ENCODE data around the gene PRKCA.

Gene PRKCA

GRCh38 chr17:66830451-66830850 lies 528.0 kb downstream of the PRKCA start:
- H3K27ac ChIP-seq (ENCODE audit: low read length), result no peak overlapping the region
- no peaks in the 10 kb centered on the region for H3K9me3 ChIP-seq (ENCODE audit: control insufficient read depth, insufficient read depth, low read length)
- DNase-seq (ENCODE audit: low read depth, low spot score), result no peak
- H3K36me3 ChIP-seq (ENCODE audit: control insufficient read depth, insufficient read depth, low read length), result no peaks in the 10 kb centered on the region
- H3K4me3 ChIP-seq (ENCODE audit: low read length), result no peak overlapping the region
- H3K27me3 ChIP-seq (ENCODE audit: control insufficient read depth, insufficient read depth, low read length), result no peaks in the 10 kb centered on the region; the same call in 1 of the 2 replicates
- no CpG with 5 or more reads among the region's 4 CpGs for WGBS (ENCODE audit: insufficient coverage, insufficient read length)
- peaks cover 3% of the 10 kb centered on the region for H3K4me1 ChIP-seq (ENCODE audit: control insufficient read depth, insufficient read depth, low read length)

- no peaks in the 10 kb centered on the region for H3K9me3 ChIP-seq (ENCODE audit: control insufficient read depth, insufficient read depth, low read length)
- no peak overlapping the region for H3K4me3 ChIP-seq (ENCODE audit: low read length)
- WGBS (ENCODE audit: insufficient coverage, insufficient read length), result no CpG with 5 or more reads among the region's 14 CpGs
- H3K36me3 ChIP-seq (ENCODE audit: control insufficient read depth, insufficient read depth, low read length), result no peaks in the 10 kb centered on the region
- no peaks in the 10 kb centered on the region; the same call in 1 of the 2 replicates for H3K27me3 ChIP-seq (ENCODE audit: control insufficient read depth, insufficient read depth, low read length)
- H3K4me1 ChIP-seq (ENCODE audit: control insufficient read depth, insufficient read depth, low read length), result peaks cover 3% of the 10 kb centered on the region
- H3K27ac ChIP-seq (ENCODE audit: low read length), result no peak overlapping the region
- no peak for DNase-seq (ENCODE audit: low read depth, low spot score)
Observed at GRCh38 chr17:66831383-66832210, 529.2 kb downstream of the PRKCA start.

DNA sequence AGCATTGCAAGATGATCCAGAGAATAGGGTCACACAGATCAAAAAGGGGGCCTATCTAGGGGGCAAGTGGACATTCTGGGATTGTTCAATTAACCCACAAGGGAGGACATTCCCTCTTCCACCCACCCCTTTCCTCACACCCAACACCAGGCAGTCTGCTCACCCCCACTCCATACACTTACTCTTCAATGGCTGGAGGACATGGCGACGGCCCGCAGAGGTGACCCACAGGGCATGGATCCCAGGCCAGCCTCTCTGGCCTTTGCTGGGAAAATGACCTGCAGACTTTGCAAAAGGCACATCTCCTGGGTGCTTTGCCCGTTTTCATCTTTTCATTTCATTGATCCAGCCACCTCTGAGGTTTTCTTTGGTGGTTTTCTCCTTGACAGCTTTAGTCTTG lies 530.8 kb downstream of the PRKCA start:
- no peak overlapping the region for H3K27ac ChIP-seq (ENCODE audit: low read length)
- H3K9me3 ChIP-seq (ENCODE audit: control insufficient read depth, insufficient read depth, low read length), result no peaks in the 10 kb centered on the region
- WGBS (ENCODE audit: insufficient coverage, insufficient read length), result no CpG with 5 or more reads among the region's 4 CpGs
- H3K36me3 ChIP-seq (ENCODE audit: control insufficient read depth, insufficient read depth, low read length), result no peaks in the 10 kb centered on the region
- H3K4me3 ChIP-seq (ENCODE audit: low read length), result no peak overlapping the region
- no peaks in the 10 kb centered on the region; the same call in 1 of the 2 replicates for H3K27me3 ChIP-seq (ENCODE audit: control insufficient read depth, insufficient read depth, low read length)
- no peak for DNase-seq (ENCODE audit: low read depth, low spot score)
- peaks cover 3% of the 10 kb centered on the region for H3K4me1 ChIP-seq (ENCODE audit: control insufficient read depth, insufficient read depth, low read length)

DNA sequence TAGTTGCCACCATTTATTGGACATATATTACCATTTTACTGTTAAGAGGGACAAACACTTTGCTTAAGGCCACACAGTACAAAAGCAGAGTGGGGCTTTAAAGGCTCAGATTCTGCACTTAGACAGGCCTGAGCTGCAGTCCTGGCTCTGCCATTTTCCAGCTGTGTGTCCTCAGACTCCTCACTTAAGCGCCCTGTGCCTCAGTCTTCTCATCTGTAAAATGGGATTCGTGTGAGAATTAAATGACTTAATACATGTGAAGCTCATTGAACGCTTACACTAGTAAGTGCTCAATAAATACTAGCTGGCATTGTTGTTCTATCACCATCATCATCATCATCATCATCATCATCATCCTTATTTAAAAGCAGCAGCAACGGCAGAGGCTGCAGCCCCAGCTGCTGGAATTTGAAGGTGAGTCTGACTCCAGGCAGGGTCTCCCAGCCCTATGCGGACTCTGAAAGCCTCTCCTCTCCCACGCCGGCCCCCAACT lies 532.1 kb downstream of the PRKCA start:
- Histone ChIP-seq H3K27ac (ENCODE audit: low read length) (no peak overlapping the region), H3K4me3 (ENCODE audit: low read length) (peak overlapping the region; percentile 22; the same call in 1 of the 2 replicates), H3K9me3 (ENCODE audit: control insufficient read depth, insufficient read depth, low read length) (no peaks in the 10 kb centered on the region), H3K27me3 (ENCODE audit: control insufficient read depth, insufficient read depth, low read length) (no peaks in the 10 kb centered on the region; the same call in 1 of the 2 replicates), H3K36me3 (ENCODE audit: control insufficient read depth, insufficient read depth, low read length) (no peaks in the 10 kb centered on the region), H3K4me1 (ENCODE audit: control insufficient read depth, insufficient read depth, low read length) (peaks cover 3% of the 10 kb centered on the region)
- WGBS (ENCODE audit: insufficient coverage, insufficient read length), result no CpG with 5 or more reads among the region's 7 CpGs
- no peak for DNase-seq (ENCODE audit: low read depth, low spot score)

DNA sequence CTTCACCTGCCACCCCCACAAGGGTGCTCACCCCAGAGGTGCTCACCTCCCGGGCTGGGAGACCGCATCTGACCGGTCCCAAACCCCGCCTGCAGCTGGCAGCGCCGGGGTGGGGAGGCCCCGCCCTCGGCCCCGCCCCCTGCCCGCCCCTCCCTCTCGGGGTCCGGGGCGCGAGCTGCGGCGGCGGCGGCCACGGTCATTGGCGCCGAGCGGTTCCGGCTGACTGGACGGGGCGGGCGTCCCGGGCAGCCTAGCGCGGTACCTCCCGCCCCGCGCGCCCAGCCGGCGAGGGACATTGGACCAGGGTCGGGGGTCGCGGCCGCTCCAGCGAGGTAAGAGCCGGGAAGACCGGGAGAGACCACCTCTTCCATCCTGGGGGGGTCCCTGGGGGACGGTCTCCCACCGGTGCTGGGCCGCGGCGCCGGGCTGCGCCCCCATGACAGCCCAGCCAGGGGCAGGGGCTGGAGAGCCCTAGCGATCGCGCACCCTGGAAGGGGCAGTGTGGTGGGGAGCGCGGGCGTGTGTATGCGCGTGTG lies 532.6 kb downstream of the PRKCA start, which contains the start of gene CACNG5:
Gene CACNG5, plus strand, starts transcription at position 199 of the 536 bp plus-strand sequence. CDS start 42,216 bp downstream, outside the sequence.
- no CpG with 5 or more reads among the region's 57 CpGs for WGBS (ENCODE audit: insufficient coverage, insufficient read length)
- H3K4me1 ChIP-seq (ENCODE audit: control insufficient read depth, insufficient read depth, low read length), result peaks cover 3% of the 10 kb centered on the region
- H3K27me3 ChIP-seq (ENCODE audit: control insufficient read depth, insufficient read depth, low read length), result no peaks in the 10 kb centered on the region; the same call in 1 of the 2 replicates
- H3K36me3 ChIP-seq (ENCODE audit: control insufficient read depth, insufficient read depth, low read length), result no peaks in the 10 kb centered on the region
- DNase-seq (ENCODE audit: low read depth, low spot score), result no peak
- H3K27ac ChIP-seq (ENCODE audit: low read length), result no peak within 1 kb of the TSS
- H3K4me3 ChIP-seq (ENCODE audit: low read length), result peak within 1 kb of the TSS; percentile 47; the same call in 1 of the 2 replicates
- H3K9me3 ChIP-seq (ENCODE audit: control insufficient read depth, insufficient read depth, low read length), result no peaks in the 10 kb centered on the region

DNA sequence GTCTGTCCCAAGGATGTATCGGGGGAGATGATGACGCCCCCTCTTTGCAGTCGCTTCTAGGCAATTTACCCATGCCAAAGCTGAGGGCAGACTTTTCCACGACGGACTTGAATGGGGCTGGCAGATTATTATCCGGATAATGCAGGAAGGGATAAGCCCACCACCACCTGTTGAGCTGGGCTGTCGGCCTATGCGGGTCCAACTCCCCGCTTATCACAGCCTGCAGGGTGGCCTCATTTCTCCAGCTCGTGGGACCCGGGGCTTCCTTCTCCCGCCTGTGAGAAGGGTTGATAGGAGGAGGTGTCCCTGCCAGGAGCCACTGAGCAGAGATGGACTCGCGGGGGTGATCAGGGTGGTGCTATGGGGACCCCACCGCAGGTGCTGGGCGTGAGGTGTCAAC lies 533.1 kb downstream of the PRKCA start:
- no peaks in the 10 kb centered on the region; the same call in 1 of the 2 replicates for H3K27me3 ChIP-seq (ENCODE audit: control insufficient read depth, insufficient read depth, low read length)

DNA sequence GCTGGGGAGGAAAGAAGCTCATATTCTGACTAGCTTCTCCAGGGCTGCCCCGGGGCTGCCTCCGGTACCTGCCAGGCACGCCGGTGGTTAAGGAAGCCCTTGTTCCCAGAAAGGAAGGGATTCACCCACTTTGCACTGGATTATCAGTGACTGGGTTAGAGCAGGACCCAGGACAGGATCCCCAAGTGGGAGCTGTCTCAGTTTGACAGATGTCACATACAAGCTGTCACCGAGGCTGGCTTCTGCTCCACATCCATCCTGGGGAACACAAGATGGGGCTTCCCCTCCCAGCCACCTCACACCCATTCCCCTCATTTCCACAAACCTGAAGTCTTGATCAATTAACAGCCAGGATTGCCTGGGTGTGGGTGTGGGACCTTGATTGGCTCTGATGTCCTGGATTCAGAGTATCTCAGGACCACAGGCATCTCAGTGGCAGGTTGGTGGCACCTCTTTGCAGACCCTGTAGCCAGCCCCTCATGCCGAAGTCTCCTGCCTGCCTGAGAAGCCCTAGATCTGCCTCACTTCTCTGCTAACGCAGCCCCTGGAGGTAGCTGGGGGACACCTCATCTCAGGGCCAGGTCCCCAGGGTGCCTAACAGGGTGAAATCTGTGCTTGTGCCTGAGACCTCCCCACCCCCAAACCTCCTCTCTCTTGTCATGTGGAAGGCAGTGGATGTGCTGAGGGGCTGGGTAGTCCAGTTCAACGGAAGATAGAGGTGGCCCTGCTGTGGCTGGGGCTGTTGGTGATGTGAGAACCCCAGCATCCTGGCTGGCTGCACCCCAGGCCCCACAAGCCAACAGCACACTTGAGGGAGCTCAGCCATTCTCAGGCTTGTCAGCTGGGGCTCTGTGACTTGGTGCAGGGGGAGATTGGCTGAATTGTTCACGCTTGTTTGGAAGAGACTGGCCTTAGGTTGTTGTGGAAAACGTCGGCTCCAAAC lies 533.9 kb downstream of the PRKCA start:
- no peak overlapping the region for H3K27ac ChIP-seq (ENCODE audit: low read length)
- no peaks in the 10 kb centered on the region; the same call in 1 of the 2 replicates for H3K4me1 ChIP-seq (ENCODE audit: control insufficient read depth, insufficient read depth, low read length)
- no CpG with 5 or more reads among the region's 11 CpGs for WGBS (ENCODE audit: insufficient coverage, insufficient read length)
- no peaks in the 10 kb centered on the region for H3K9me3 ChIP-seq (ENCODE audit: control insufficient read depth, insufficient read depth, low read length)
- no peaks in the 10 kb centered on the region; the same call in 1 of the 2 replicates for H3K27me3 ChIP-seq (ENCODE audit: control insufficient read depth, insufficient read depth, low read length)
- no peaks in the 10 kb centered on the region for H3K36me3 ChIP-seq (ENCODE audit: control insufficient read depth, insufficient read depth, low read length)
- DNase-seq (ENCODE audit: low read depth, low spot score), result no peak
- no peak overlapping the region for H3K4me3 ChIP-seq (ENCODE audit: low read length)

More for the DNA sequence above, 533.1 kb downstream of the PRKCA start:
- Histone ChIP-seq H3K36me3 (ENCODE audit: control insufficient read depth, insufficient read depth, low read length) (no peaks in the 10 kb centered on the region), H3K4me1 (ENCODE audit: control insufficient read depth, insufficient read depth, low read length) (peaks cover 2% of the 10 kb centered on the region), H3K9me3 (ENCODE audit: control insufficient read depth, insufficient read depth, low read length) (no peaks in the 10 kb centered on the region), H3K27ac (ENCODE audit: low read length) (no peak overlapping the region), H3K4me3 (ENCODE audit: low read length) (peak overlapping the region; percentile 47; the same call in 1 of the 2 replicates)
- no CpG with 5 or more reads among the region's 16 CpGs for WGBS (ENCODE audit: insufficient coverage, insufficient read length)
- DNase-seq (ENCODE audit: low read depth, low spot score), result no peak

- Histone ChIP-seq H3K9me3 (ENCODE audit: control insufficient read depth, insufficient read depth, low read length) (no peaks in the 10 kb centered on the region), H3K27me3 (ENCODE audit: control insufficient read depth, insufficient read depth, low read length) (no peaks in the 10 kb centered on the region; the same call in 1 of the 2 replicates), H3K4me1 (ENCODE audit: control insufficient read depth, insufficient read depth, low read length) (no peaks in the 10 kb centered on the region; the same call in 1 of the 2 replicates), H3K36me3 (ENCODE audit: control insufficient read depth, insufficient read depth, low read length) (no peaks in the 10 kb centered on the region), H3K4me3 (ENCODE audit: low read length) (no peak overlapping the region), H3K27ac (ENCODE audit: low read length) (no peak overlapping the region)
- no CpG with 5 or more reads among the region's 1 CpG for WGBS (ENCODE audit: insufficient coverage, insufficient read length)
- no peak for DNase-seq (ENCODE audit: low read depth, low spot score)
Observed at GRCh38 chr17:66837226-66837625, 534.8 kb downstream of the PRKCA start.

DNA sequence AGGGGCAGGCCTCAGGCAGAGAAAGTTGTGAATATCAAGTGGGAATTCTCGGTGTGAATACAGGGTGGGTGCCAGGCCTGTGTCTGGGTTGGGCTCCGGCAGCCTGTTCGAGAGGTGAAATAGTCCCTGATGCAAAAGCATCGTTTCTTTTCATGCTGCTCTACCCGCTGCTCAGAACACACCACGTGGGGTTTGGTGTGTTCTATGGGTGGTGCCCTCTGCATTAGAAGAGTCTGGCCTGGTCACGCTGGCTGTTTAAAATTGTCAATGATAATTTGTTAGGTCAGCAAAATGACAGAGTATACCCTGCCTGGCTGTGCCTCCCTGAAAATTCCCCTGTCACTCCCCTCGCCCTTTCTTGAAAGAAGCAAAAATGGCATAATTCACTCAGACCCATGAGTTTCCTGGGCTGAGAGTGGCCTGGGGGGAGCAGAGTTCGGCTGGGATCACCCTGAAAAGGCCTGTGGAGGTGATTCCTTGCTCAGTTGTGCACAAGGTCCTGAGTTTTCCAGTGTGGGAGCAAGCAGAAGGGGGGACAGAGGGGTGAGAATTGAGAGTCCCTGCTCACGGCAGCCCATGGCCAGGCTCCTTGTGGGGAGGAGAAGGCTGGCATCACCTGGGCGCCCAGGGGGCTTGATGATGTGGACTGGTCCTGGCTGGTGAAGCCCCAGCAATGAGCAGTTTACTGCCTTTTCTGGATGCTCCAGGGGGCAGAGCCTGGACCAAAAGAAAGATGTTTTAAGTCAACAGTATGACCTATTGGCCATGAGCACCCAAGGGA lies 535.7 kb downstream of the PRKCA start:
- no peaks in the 10 kb centered on the region; the same call in 1 of the 2 replicates for H3K27me3 ChIP-seq (ENCODE audit: control insufficient read depth, insufficient read depth, low read length)
- H3K4me1 ChIP-seq (ENCODE audit: control insufficient read depth, insufficient read depth, low read length), result no peaks in the 10 kb centered on the region; the same call in 1 of the 2 replicates
- no peaks in the 10 kb centered on the region for H3K9me3 ChIP-seq (ENCODE audit: control insufficient read depth, insufficient read depth, low read length)
- DNase-seq (ENCODE audit: low read depth, low spot score), result no peak
- H3K27ac ChIP-seq (ENCODE audit: low read length), result no peak overlapping the region
- WGBS (ENCODE audit: insufficient coverage, insufficient read length), result no CpG with 5 or more reads among the region's 11 CpGs
- no peak overlapping the region for H3K4me3 ChIP-seq (ENCODE audit: low read length)
- no peaks in the 10 kb centered on the region for H3K36me3 ChIP-seq (ENCODE audit: control insufficient read depth, insufficient read depth, low read length)

Measured in iPS DF 6.9 (cell line).